ENCODE results near the gene ARF6. TPM values are rescaled to one million over a fixed set of nuclear protein-coding genes. Genes with fewer than 3 reads are reported as not detected.

Gene ARF6
- polyA plus RNA-seq, 1 experiment, result 28.0 TPM

- CTCF ChIA-PET, result interaction anchor here (0.6 to 3.0 kb wide), 4 partner anchors 8 to 29 kb away, joined by 4 to 16 read pairs (median 5); partner anchors contain the start of gene NEMF
- no peak overlapping the region for H3K4me3 ChIP-seq (ENCODE audit: low read depth, low read length)
- TF ChIP-seq, protein P1, sequence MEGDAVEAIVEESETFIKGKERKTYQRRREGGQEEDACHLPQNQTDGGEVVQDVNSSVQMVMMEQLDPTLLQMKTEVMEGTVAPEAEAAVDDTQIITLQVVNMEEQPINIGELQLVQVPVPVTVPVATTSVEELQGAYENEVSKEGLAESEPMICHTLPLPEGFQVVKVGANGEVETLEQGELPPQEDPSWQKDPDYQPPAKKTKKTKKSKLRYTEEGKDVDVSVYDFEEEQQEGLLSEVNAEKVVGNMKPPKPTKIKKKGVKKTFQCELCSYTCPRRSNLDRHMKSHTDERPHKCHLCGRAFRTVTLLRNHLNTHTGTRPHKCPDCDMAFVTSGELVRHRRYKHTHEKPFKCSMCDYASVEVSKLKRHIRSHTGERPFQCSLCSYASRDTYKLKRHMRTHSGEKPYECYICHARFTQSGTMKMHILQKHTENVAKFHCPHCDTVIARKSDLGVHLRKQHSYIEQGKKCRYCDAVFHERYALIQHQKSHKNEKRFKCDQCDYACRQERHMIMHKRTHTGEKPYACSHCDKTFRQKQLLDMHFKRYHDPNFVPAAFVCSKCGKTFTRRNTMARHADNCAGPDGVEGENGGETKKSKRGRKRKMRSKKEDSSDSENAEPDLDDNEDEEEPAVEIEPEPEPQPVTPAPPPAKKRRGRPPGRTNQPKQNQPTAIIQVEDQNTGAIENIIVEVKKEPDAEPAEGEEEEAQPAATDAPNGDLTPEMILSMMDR (IDR thresholded peaks at IDR 0.05; ENCODE audit: low read depth, low read length), result no peak
- no peak for DNase-seq (ENCODE audit: low read depth, low spot score)
- no peaks in the 10 kb centered on the region for H3K27me3 ChIP-seq (ENCODE audit: control insufficient read depth, insufficient read depth, low read length)
- H3K27ac ChIP-seq (ENCODE audit: low read depth, low read length), result no peak overlapping the region
- H3K9me3 ChIP-seq (ENCODE audit: control insufficient read depth, insufficient read depth, low read length), result no peaks in the 10 kb centered on the region
- POLR2A ChIA-PET, result interaction anchor here (0.6 to 1.0 kb wide), 3 partner anchors 11 to 139 kb away, joined by 5 to 10 read pairs (median 6); partner anchors contain the start of gene ARF6
Observed at GRCh38 chr14:49881350-49882001, 11.4 kb upstream of the ARF6 start.

GRCh38 chr14:49882826-49883694 is 9.8 kb upstream of the ARF6 start:
- H3K9me3 ChIP-seq (ENCODE audit: control insufficient read depth, insufficient read depth, low read length), result no peaks in the 10 kb centered on the region
- DNase-seq (ENCODE audit: low read depth, low spot score), result no peak
- H3K27me3 ChIP-seq (ENCODE audit: control insufficient read depth, insufficient read depth, low read length), result no peaks in the 10 kb centered on the region
- no peak overlapping the region for H3K27ac ChIP-seq (ENCODE audit: low read depth, low read length)
- POLR2A ChIA-PET, result no interaction called here
- CTCF ChIA-PET, result no interaction called here
- no peak overlapping the region for H3K4me3 ChIP-seq (ENCODE audit: low read depth, low read length)
- TF ChIP-seq, protein P1 (IDR thresholded peaks at IDR 0.05; ENCODE audit: low read depth, low read length), result no peak

- no peak for DNase-seq (ENCODE audit: low read depth, low spot score)
- ChIA-PET POLR2A (no interaction called here), CTCF (no interaction called here)
- H3K4me3 ChIP-seq (ENCODE audit: low read depth, low read length), result no peak overlapping the region
- no peaks in the 10 kb centered on the region for H3K9me3 ChIP-seq (ENCODE audit: control insufficient read depth, insufficient read depth, low read length)
- H3K27ac ChIP-seq (ENCODE audit: low read depth, low read length), result no peak overlapping the region
- no peaks in the 10 kb centered on the region for H3K27me3 ChIP-seq (ENCODE audit: control insufficient read depth, insufficient read depth, low read length)
- TF ChIP-seq, protein P1 (IDR thresholded peaks at IDR 0.05; ENCODE audit: low read depth, low read length), result no peak
Observed at GRCh38 chr14:49886523-49886922, 6.4 kb upstream of the ARF6 start.

DNA sequence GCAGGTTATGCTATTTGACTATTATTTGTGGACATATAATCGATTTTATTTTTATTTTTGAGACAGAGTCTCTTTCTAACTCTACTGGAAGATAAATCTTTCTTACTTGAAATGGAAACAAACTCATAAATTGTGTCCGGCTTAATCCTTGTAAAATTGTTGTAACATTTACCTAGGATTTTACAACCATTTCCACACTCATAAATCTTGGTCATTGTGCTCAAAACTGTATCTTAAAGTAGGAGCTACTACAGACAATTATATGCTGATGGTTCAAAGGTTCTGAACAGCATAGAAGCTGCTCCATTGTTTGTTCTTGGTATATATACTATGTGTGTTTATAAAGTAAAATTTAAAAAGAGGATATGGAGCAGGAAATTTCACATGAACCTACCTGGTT is 4.6 kb upstream of the ARF6 start:
- TF ChIP-seq, protein P1 (IDR thresholded peaks at IDR 0.05; ENCODE audit: low read depth, low read length), result no peak
- H3K27me3 ChIP-seq (ENCODE audit: control insufficient read depth, insufficient read depth, low read length), result no peaks in the 10 kb centered on the region
- POLR2A ChIA-PET, result no interaction called here
- CTCF ChIA-PET, result interaction anchor here (0.8 to 1.0 kb wide), 2 partner anchors 8 to 23 kb away, joined by 3 to 4 read pairs; no protein-coding TSS in a partner anchor
- H3K9me3 ChIP-seq (ENCODE audit: control insufficient read depth, insufficient read depth, low read length), result no peaks in the 10 kb centered on the region; the same call in 1 of the 2 replicates
- DNase-seq (ENCODE audit: low read depth, low spot score), result no peak
- no peak overlapping the region for H3K27ac ChIP-seq (ENCODE audit: low read depth, low read length)
- no peak overlapping the region for H3K4me3 ChIP-seq (ENCODE audit: low read depth, low read length)

Data from AG04450 (cell line).